Stimulated activated naive CD8-positive, alpha-beta T cell treated with anti-CD3 and anti-CD28 coated beads, Interleukin-15, Interleukin-2, amounts not matched to agents 100 ng/mL and 50 ng/mL, for 24 hours (primary cell): ENCODE data around the gene THSD4.

Experiments
- H3K27ac Mint-ChIP-seq: one replicate; pipeline ENCODE4 v1.8.0; 2021; ENCODE audit warnings: mild to moderate bottlenecking, mixed read lengths
- H3K27me3 Mint-ChIP-seq: one replicate; pipeline ENCODE4 v1.8.0; 2021; ENCODE audit warnings: mixed read lengths
- H3K36me3 Mint-ChIP-seq: one replicate; pipeline ENCODE4 v1.8.0; 2021; ENCODE audit warnings: low read depth, mixed read lengths
- H3K4me1 Mint-ChIP-seq: one replicate; pipeline ENCODE4 v1.8.0; 2021; ENCODE audit warnings: low read depth, mixed read lengths
- H3K4me3 Mint-ChIP-seq: one replicate; pipeline ENCODE4 v1.8.0; 2021; ENCODE audit warnings: mild to moderate bottlenecking, mixed read lengths
- H3K9me3 Mint-ChIP-seq: one replicate; pipeline ENCODE4 v1.8.0; 2021; ENCODE audit warnings: mixed read lengths

The THSD4 gene

GRCh38 chr15:71811752-71812735, 696.8 kb downstream of the THSD4 start:
- Mint-ChIP-seq H3K27me3 (no peaks in the 10 kb centered on the region), H3K9me3 (no peaks in the 10 kb centered on the region), H3K36me3 (no peaks in the 10 kb centered on the region), H3K4me1 (no peaks in the 10 kb centered on the region), H3K4me3 (no peak overlapping the region), H3K27ac (no peak overlapping the region)

GRCh38 chr15:71812966-71813722, 697.9 kb downstream of the THSD4 start:
- no peaks in the 10 kb centered on the region for H3K27me3 Mint-ChIP-seq
- no peaks in the 10 kb centered on the region for H3K36me3 Mint-ChIP-seq
- no peaks in the 10 kb centered on the region for H3K4me1 Mint-ChIP-seq
- H3K4me3 Mint-ChIP-seq: no peak overlapping the region
- no peak overlapping the region for H3K27ac Mint-ChIP-seq
- H3K9me3 Mint-ChIP-seq: peaks cover under 1% of the 10 kb centered on the region

- no peaks in the 10 kb centered on the region for H3K27me3 Mint-ChIP-seq
- H3K27ac Mint-ChIP-seq: no peak overlapping the region
- H3K36me3 Mint-ChIP-seq: no peaks in the 10 kb centered on the region
- H3K4me1 Mint-ChIP-seq: no peaks in the 10 kb centered on the region
- no peak overlapping the region for H3K4me3 Mint-ChIP-seq
- H3K9me3 Mint-ChIP-seq: peaks cover 4% of the 10 kb centered on the region
Measured at GRCh38 chr15:71813723-71814470, 698.6 kb downstream of the THSD4 start.

- peaks cover 8% of the 10 kb centered on the region for H3K9me3 Mint-ChIP-seq
- H3K4me1 Mint-ChIP-seq: no peaks in the 10 kb centered on the region
- H3K27me3 Mint-ChIP-seq: no peaks in the 10 kb centered on the region
- no peak overlapping the region for H3K27ac Mint-ChIP-seq
- peaks cover 3% of the 10 kb centered on the region for H3K36me3 Mint-ChIP-seq
- no peak overlapping the region for H3K4me3 Mint-ChIP-seq
Measured at GRCh38 chr15:71815301-71815700, 700.0 kb downstream of the THSD4 start.

GRCh38 chr15:71817351-71817750, 702.1 kb downstream of the THSD4 start:
- Mint-ChIP-seq H3K4me3 (no peak overlapping the region), H3K4me1 (no peaks in the 10 kb centered on the region), H3K9me3 (peaks cover 23% of the 10 kb centered on the region), H3K27ac (no peak overlapping the region), H3K36me3 (peaks cover 20% of the 10 kb centered on the region), H3K27me3 (no peaks in the 10 kb centered on the region)

GRCh38 chr15:71820127-71820526, 704.9 kb downstream of the THSD4 start:
- peaks cover 35% of the 10 kb centered on the region for H3K9me3 Mint-ChIP-seq
- no peaks in the 10 kb centered on the region for H3K27me3 Mint-ChIP-seq
- no peak overlapping the region for H3K4me3 Mint-ChIP-seq
- H3K4me1 Mint-ChIP-seq: no peaks in the 10 kb centered on the region
- peaks cover 47% of the 10 kb centered on the region for H3K36me3 Mint-ChIP-seq
- no peak overlapping the region for H3K27ac Mint-ChIP-seq

GRCh38 chr15:71821547-71822129, 706.4 kb downstream of the THSD4 start:
- H3K4me1 Mint-ChIP-seq: no peaks in the 10 kb centered on the region
- no peak overlapping the region for H3K27ac Mint-ChIP-seq
- H3K36me3 Mint-ChIP-seq: peaks cover 62% of the 10 kb centered on the region
- H3K4me3 Mint-ChIP-seq: no peak overlapping the region
- H3K9me3 Mint-ChIP-seq: peaks cover 35% of the 10 kb centered on the region
- no peaks in the 10 kb centered on the region for H3K27me3 Mint-ChIP-seq

- no peaks in the 10 kb centered on the region for H3K27me3 Mint-ChIP-seq
- H3K27ac Mint-ChIP-seq: no peak overlapping the region
- peaks cover 76% of the 10 kb centered on the region for H3K36me3 Mint-ChIP-seq
- no peaks in the 10 kb centered on the region for H3K4me1 Mint-ChIP-seq
- H3K4me3 Mint-ChIP-seq: no peak overlapping the region
- peaks cover 39% of the 10 kb centered on the region for H3K9me3 Mint-ChIP-seq
Measured at GRCh38 chr15:71822890-71823630, 707.8 kb downstream of the THSD4 start.

- no peak overlapping the region for H3K27ac Mint-ChIP-seq
- peaks cover 84% of the 10 kb centered on the region for H3K36me3 Mint-ChIP-seq
- no peaks in the 10 kb centered on the region for H3K4me1 Mint-ChIP-seq
- H3K27me3 Mint-ChIP-seq: no peaks in the 10 kb centered on the region
- no peak overlapping the region for H3K4me3 Mint-ChIP-seq
- H3K9me3 Mint-ChIP-seq: peaks cover 35% of the 10 kb centered on the region
Measured at GRCh38 chr15:71823801-71824200, 708.5 kb downstream of the THSD4 start.

- H3K4me3 Mint-ChIP-seq: no peak overlapping the region
- H3K36me3 Mint-ChIP-seq: peaks cover 96% of the 10 kb centered on the region
- no peaks in the 10 kb centered on the region for H3K4me1 Mint-ChIP-seq
Measured at GRCh38 chr15:71825021-71825730, 709.9 kb downstream of the THSD4 start.

GRCh38 chr15:71826196-71826595, 710.9 kb downstream of the THSD4 start:
- H3K27me3 Mint-ChIP-seq: no peaks in the 10 kb centered on the region
- H3K27ac Mint-ChIP-seq: no peak overlapping the region
- H3K4me3 Mint-ChIP-seq: no peak overlapping the region
- H3K36me3 Mint-ChIP-seq: peaks cover 90% of the 10 kb centered on the region
- H3K9me3 Mint-ChIP-seq: peaks cover 25% of the 10 kb centered on the region
- no peaks in the 10 kb centered on the region for H3K4me1 Mint-ChIP-seq

More at GRCh38 chr15:71825021-71825730, 709.9 kb downstream of the THSD4 start:
- Mint-ChIP-seq H3K27me3 (no peaks in the 10 kb centered on the region), H3K9me3 (peaks cover 32% of the 10 kb centered on the region), H3K27ac (no peak overlapping the region)

- Mint-ChIP-seq H3K27me3 (no peaks in the 10 kb centered on the region), H3K9me3 (peaks cover 4% of the 10 kb centered on the region), H3K27ac (no peak overlapping the region), H3K4me1 (no peaks in the 10 kb centered on the region), H3K36me3 (peaks cover 48% of the 10 kb centered on the region), H3K4me3 (no peak overlapping the region)
Measured at GRCh38 chr15:71830981-71831380, 715.7 kb downstream of the THSD4 start.
